Psoas muscle (tissue), 8 donors: ENCODE measurements around the gene CD3G. TPM values are rescaled to one million over a fixed set of nuclear protein-coding genes. Genes with fewer than 3 reads are reported as not detected.

Experiments
- ATAC-seq, 4 donors: fragments of 200-7000 bp; cut with Tn5 transposase; one replicate each; pipeline ENCODE4 v1.9.1; 2020; ENCODE audit warnings: moderate library complexity in 3 of 4, mild to moderate bottlenecking in 2 of 4
- DNase-seq, 2 donors: peaks; one replicate each; pipeline ENCODE4 v3.0.0-alpha.2; 2020
- H3K27ac ChIP-seq: fragments of 200-600 bp; one replicate; pipeline ENCODE4 v1.8.0; 2022
- H3K27me3 ChIP-seq, 3 donors: fragments of 200-600 bp in 1 of 3; one replicate each; pipeline versions ENCODE4 v1.6.1 to v1.8.0; 2013 to 2022; ENCODE audit warnings: low read length in 2 of 3, mild to moderate bottlenecking in 2 of 3, moderate library complexity in 1 of 3; ENCODE audit not compliant: insufficient read depth in 3 of 3
- H3K36me3 ChIP-seq, 2 donors: fragments of 200-600 bp in 1 of 2; one replicate each; pipeline versions ENCODE4 v1.6.1 to v1.8.0; 2013 to 2022; ENCODE audit warnings: low read depth in 1 of 2, mild to moderate bottlenecking in 1 of 2, moderate library complexity in 1 of 2; ENCODE audit not compliant: insufficient read depth in 1 of 2
- H3K4me1 ChIP-seq: fragments of 200-600 bp; one replicate; pipeline ENCODE4 v1.8.0; 2022
- H3K4me3 ChIP-seq: fragments of 200-600 bp; one replicate; pipeline ENCODE4 v1.8.0; 2022; ENCODE audit warnings: mild to moderate bottlenecking
- H3K9me3 ChIP-seq: fragments of 200-600 bp; one replicate; pipeline ENCODE4 v1.8.0; 2022
- CTCF ChIP-seq: fragments of 200-600 bp; IDR thresholded peaks from one replicate; pipeline ENCODE4 v1.8.0; 2022; ENCODE audit warnings: antibody characterized with exemption
- WGBS, 3 donors: extraction: QIAGEN DNeasy Blood & Tissue Kit; methylation state at CpG; one replicate each; pipeline versions ENCODE4 v1.1.6 to v1.1.7; 2013; 5-methylcytosine and 5-hydroxymethylcytosine counted together
- intact Hi-C, 2 donors: fragments of 100-400 bp; cut with DNase I; formaldehyde crosslinking; loops; one replicate each; pipeline versions ENCODE4 v1.11.0 to v1.14.2; 2022
- polyA plus RNA-seq, 3 donors: library from polyadenylated mRNA; stranded (reverse); fragments of 200-250 nt; gene quantifications; one replicate each; pipeline ENCODE4 v1.2.3, GENCODE V29; 2013
- total RNA-seq, 4 donors: library from RNA; stranded (reverse); fragmentation: NEBNext Ultra II Directional in 2 of 4; extraction: Animal tissue kit (Norgen Biotek cat#: 25700) in 2 of 4; gene quantifications; one replicate each; pipeline versions ENCODE4 v1.2.1 to v1.2.4, GENCODE V29; 2021 to 2023
- donor health status: healthy with polysubstance abuse.
- donor health status: DM: no; HTN: no; CAD: no; lungs with moderate emphysema.
- donor health status: Bipolar disorder and iron deficiency.
- donor health status: healthy.
- donor health status: DM: yes; HTN: yes; CAD: no.
- donor health status: DM: no; HTN: no; CAD: no.
- donor health status: DM: no; HTN: no; CAD: no.
- donor health status: DM: yes; HTN: yes; CAD: no.

The CD3G gene
- total and polyA plus RNA-seq, 7 donors: 0.01 to 0.71 (median 0.26) TPM

- Histone ChIP-seq H3K27ac (no peak overlapping the region), H3K36me3 (no peaks in the 10 kb centered on the region), H3K27me3 (peaks cover 0 to 27% (median 4%) of the 10 kb centered on the region in 3 donors), H3K4me3 (no peak overlapping the region), H3K4me1 (no peaks in the 10 kb centered on the region), H3K9me3 (no peaks in the 10 kb centered on the region)
- WGBS, 3 donors: 86 to 91% (median 86%) methylated on average over 3 of the region's 3 CpGs
- ATAC-seq (no peak), DNase-seq (no peak)
- no peak for TF ChIP-seq CTCF
- intact Hi-C loops: no loop called here
These were observed 33.9 kb upstream of the CD3G start for GRCh38 chr11:118310271-118310670.

DNA sequence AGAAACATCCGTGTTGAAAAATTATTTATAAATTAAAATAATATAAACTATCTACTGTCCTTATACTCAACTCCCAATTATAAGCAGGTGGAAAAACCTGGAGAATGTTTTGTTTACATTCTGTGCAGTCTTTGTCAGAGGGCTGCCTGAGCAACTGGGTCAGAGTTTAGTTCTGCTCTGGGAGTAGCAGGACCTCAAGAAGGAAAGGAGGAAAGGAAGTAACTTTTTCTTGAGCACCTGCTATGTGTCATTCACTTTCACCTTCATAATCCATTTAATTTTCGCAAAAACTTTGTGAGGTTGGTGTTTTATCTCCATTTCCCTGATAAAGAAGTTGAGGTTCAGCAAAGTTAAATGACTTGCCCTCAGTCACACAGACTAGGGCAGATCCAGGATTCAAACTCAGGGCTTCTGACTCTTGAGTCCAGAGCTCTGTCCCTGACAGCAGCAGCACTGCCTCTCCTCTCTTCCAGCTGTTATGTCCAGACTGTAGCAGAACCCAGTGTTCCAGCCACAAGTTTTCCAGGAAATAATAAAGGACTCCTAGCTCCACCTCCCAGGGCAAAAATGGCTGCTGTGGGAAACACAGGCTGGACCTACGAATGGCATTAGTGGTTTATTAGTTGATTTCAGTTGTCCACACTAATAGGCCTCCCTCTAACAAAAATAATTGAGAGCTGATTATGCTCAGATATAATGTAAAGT, 33.2 kb upstream of the CD3G start:
- Histone ChIP-seq H3K4me3 (no peak overlapping the region), H3K4me1 (no peaks in the 10 kb centered on the region), H3K27me3 (peaks cover 0 to 32% (median 8%) of the 10 kb centered on the region in 3 donors), H3K36me3 (no peaks in the 10 kb centered on the region), H3K27ac (no peak overlapping the region), H3K9me3 (no peaks in the 10 kb centered on the region)
- DNase-seq (no peak), ATAC-seq (no peak)
- 74 to 77% (median 76%) methylated on average over 3 of the region's 3 CpGs for WGBS, 3 donors
- TF ChIP-seq CTCF: no peak
- intact Hi-C loops: no loop called here

DNA sequence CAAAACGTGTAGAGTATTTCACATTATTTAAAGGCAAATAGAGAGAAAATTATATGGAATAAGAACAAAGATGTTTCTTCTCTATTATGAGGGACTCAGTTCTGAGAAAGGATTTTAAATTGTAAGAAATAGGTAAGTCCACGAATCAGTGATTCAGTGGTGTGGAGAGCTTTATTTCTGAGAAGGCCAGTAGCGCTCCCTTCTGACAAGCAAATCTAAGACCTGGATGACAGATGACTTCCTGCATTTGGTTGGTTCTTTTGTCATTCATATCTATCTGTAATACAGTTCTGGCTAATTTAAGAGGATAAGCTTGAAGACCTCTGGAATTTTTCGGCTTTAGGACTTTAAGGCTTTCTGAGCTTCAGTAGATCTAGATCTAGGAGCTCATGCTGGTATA, 32.6 kb upstream of the CD3G start:
- H3K4me3 ChIP-seq: no peak overlapping the region
- H3K36me3 ChIP-seq: no peaks in the 10 kb centered on the region
- H3K9me3 ChIP-seq: no peaks in the 10 kb centered on the region
- H3K27ac ChIP-seq: no peak overlapping the region
- intact Hi-C loops: no loop called here
- no peak for TF ChIP-seq CTCF
- no peaks in the 10 kb centered on the region for H3K4me1 ChIP-seq
- peaks cover 0 to 32% (median 8%) of the 10 kb centered on the region in 3 donors for H3K27me3 ChIP-seq
- no peak for ATAC-seq
- WGBS, 3 donors: 62 to 69% (median 64%) methylated on average over 4 of the region's 4 CpGs
- DNase-seq: no peak

GRCh38 chr11:118312328-118312727, 31.8 kb upstream of the CD3G start:
- DNase-seq (no peak), ATAC-seq (no peak)
- no peak overlapping the region for H3K27ac ChIP-seq
- no peak for TF ChIP-seq CTCF
- no peaks in the 10 kb centered on the region for H3K36me3 ChIP-seq
- H3K27me3 ChIP-seq: peaks cover 0 to 32% (median 11%) of the 10 kb centered on the region in 3 donors
- WGBS, 3 donors: 91 to 98% (median 93%) methylated on average over 2 of the region's 2 CpGs
- intact Hi-C loops: no loop called here
- H3K4me1 ChIP-seq: no peaks in the 10 kb centered on the region
- no peaks in the 10 kb centered on the region for H3K9me3 ChIP-seq
- H3K4me3 ChIP-seq: no peak overlapping the region

GRCh38 chr11:118313242-118313641, 30.9 kb upstream of the CD3G start:
- Histone ChIP-seq H3K36me3 (no peaks in the 10 kb centered on the region), H3K9me3 (no peaks in the 10 kb centered on the region), H3K4me1 (no peaks in the 10 kb centered on the region), H3K27ac (no peak overlapping the region), H3K4me3 (no peak overlapping the region), H3K27me3 (peaks cover 0 to 32% (median 11%) of the 10 kb centered on the region in 3 donors)
- intact Hi-C loops: no loop called here
- no peak for TF ChIP-seq CTCF
- ATAC-seq (no peak), DNase-seq (no peak)
- 41 to 56% (median 46%) methylated on average over 4 of the region's 4 CpGs for WGBS, 3 donors
